Thoracic aorta (tissue), 2 donors: ENCODE measurements around the gene PDE6G. TPM values are rescaled to one million over a fixed set of nuclear protein-coding genes. Genes with fewer than 3 reads are reported as not detected.

Experiments used
- ATAC-seq: fragments of 150-250 bp; one replicate; pipeline ENCODE4 v1.8.0; 2017; ENCODE audit warnings: low read depth; ENCODE audit not compliant: insufficient number of reproducible peaks, low FRiP score
- DNase-seq: peaks from one replicate; pipeline ENCODE4 v3.0.0-alpha.2; 2020; ENCODE audit warnings: low spot score
- H3K27ac ChIP-seq, 2 donors: fragments of 200-600 bp; sonication (generic); 1 replicate in 1 of 2; 2 replicates in 1 of 2; pipeline ENCODE4 v1.5.1; 2016; ENCODE audit warnings: mild to moderate bottlenecking in 2 of 2, moderate library complexity in 2 of 2
- H3K27me3 ChIP-seq: fragments of 200-600 bp; sonication (generic); replicated peaks from 2 replicates; pipeline ENCODE4 v1.6.0; 2016; ENCODE audit warnings: mild to moderate bottlenecking; ENCODE audit not compliant: insufficient read depth
- H3K36me3 ChIP-seq: fragments of 200-600 bp; sonication (generic); one replicate; pipeline ENCODE4 v1.5.1; 2016
- H3K4me1 ChIP-seq, 2 donors: fragments of 200-600 bp; sonication (generic); 1 replicate in 1 of 2; 2 replicates in 1 of 2; pipeline versions ENCODE4 v1.5.1 to v1.6.0; 2016; ENCODE audit warnings: low read depth in 2 of 2, mild to moderate bottlenecking in 1 of 2; ENCODE audit not compliant: control insufficient read depth in 1 of 2
- H3K4me3 ChIP-seq: fragments of 200-600 bp; sonication (generic); 2 replicates; pipeline ENCODE4 v1.5.1; 2016; ENCODE audit warnings: mild to moderate bottlenecking
- H3K9me3 ChIP-seq: fragments of 200-600 bp; sonication (generic); 2 replicates; pipeline ENCODE4 v1.5.1; 2016
- CTCF ChIP-seq: fragments of 200-600 bp; sonication (generic); IDR thresholded peaks from one replicate; pipeline ENCODE4 v1.5.1; 2019; ENCODE audit warnings: antibody characterized with exemption
- total RNA-seq, 2 donors: library from RNA; depleted of rRNA; stranded (reverse); fragments of >200 nt; gene quantifications; one replicate each; pipeline versions ENCODE4 v1.1.0 to v1.2.3, GENCODE V29; 2016

PDE6G gene
- total RNA-seq, 2 donors from 2014 or later: not detected

- DNase-seq (no peak), ATAC-seq (no peak)
- Histone ChIP-seq H3K27ac (no peak overlapping the region), H3K36me3 (peaks cover 27% of the 10 kb centered on the region), H3K9me3 (no peaks in the 10 kb centered on the region), H3K4me3 (peak overlapping the region; percentile 72), H3K4me1 (peaks cover 18 to 27% of the 10 kb centered on the region in 2 donors), H3K27me3 (no peaks in the 10 kb centered on the region)
- no peak for TF ChIP-seq CTCF
These were observed 45.1 kb upstream of the PDE6G start for GRCh38 chr17:81701288-81702071.

- H3K9me3 ChIP-seq: no peaks in the 10 kb centered on the region
- H3K36me3 ChIP-seq: peaks cover 33% of the 10 kb centered on the region
- DNase-seq (no peak), ATAC-seq (no peak)
- TF ChIP-seq CTCF: no peak
- H3K4me1 ChIP-seq: peaks cover 18 to 27% of the 10 kb centered on the region in 2 donors
- no peak overlapping the region for H3K4me3 ChIP-seq
- no peak overlapping the region for H3K27ac ChIP-seq
- no peaks in the 10 kb centered on the region for H3K27me3 ChIP-seq
These were observed 44.3 kb upstream of the PDE6G start for GRCh38 chr17:81700353-81701287.

GRCh38 chr17:81697261-81698044, 41.1 kb upstream of the PDE6G start:
- Histone ChIP-seq H3K4me3 (no peak overlapping the region), H3K4me1 (peaks cover 8 to 13% of the 10 kb centered on the region in 2 donors), H3K27me3 (no peaks in the 10 kb centered on the region), H3K27ac (no peak overlapping the region), H3K9me3 (no peaks in the 10 kb centered on the region), H3K36me3 (peaks cover 61% of the 10 kb centered on the region)
- DNase-seq (no peak), ATAC-seq (no peak)
- TF ChIP-seq CTCF: no peak

GRCh38 chr17:81696218-81696941, 40.0 kb upstream of the PDE6G start:
- no peak for TF ChIP-seq CTCF
- Histone ChIP-seq H3K4me3 (no peak overlapping the region), H3K4me1 (peaks cover 0 to 3% of the 10 kb centered on the region in 2 donors), H3K36me3 (peaks cover 70% of the 10 kb centered on the region), H3K27me3 (no peaks in the 10 kb centered on the region), H3K9me3 (no peaks in the 10 kb centered on the region), H3K27ac (no peak overlapping the region)
- DNase-seq (no peak), ATAC-seq (no peak)
